Activated CD4-positive, CD25-positive, alpha-beta regulatory T cell treated with anti-CD3 and anti-CD28 coated beads, Interleukin-2, amount 50 U/mL, for 16 hours (primary cell): ENCODE measurements around the gene SPRN.
"Not testable (repeated sequence)": the region's sequence is repeated elsewhere in the genome, so short reads cannot be mapped to it uniquely, and the experiment has no call there.

Experiments used
- DNase-seq: peaks from one replicate; pipeline ENCODE4 v3.0.0-alpha.2; 2020; ENCODE audit warnings: low read depth, low spot score

The SPRN gene

DNA sequence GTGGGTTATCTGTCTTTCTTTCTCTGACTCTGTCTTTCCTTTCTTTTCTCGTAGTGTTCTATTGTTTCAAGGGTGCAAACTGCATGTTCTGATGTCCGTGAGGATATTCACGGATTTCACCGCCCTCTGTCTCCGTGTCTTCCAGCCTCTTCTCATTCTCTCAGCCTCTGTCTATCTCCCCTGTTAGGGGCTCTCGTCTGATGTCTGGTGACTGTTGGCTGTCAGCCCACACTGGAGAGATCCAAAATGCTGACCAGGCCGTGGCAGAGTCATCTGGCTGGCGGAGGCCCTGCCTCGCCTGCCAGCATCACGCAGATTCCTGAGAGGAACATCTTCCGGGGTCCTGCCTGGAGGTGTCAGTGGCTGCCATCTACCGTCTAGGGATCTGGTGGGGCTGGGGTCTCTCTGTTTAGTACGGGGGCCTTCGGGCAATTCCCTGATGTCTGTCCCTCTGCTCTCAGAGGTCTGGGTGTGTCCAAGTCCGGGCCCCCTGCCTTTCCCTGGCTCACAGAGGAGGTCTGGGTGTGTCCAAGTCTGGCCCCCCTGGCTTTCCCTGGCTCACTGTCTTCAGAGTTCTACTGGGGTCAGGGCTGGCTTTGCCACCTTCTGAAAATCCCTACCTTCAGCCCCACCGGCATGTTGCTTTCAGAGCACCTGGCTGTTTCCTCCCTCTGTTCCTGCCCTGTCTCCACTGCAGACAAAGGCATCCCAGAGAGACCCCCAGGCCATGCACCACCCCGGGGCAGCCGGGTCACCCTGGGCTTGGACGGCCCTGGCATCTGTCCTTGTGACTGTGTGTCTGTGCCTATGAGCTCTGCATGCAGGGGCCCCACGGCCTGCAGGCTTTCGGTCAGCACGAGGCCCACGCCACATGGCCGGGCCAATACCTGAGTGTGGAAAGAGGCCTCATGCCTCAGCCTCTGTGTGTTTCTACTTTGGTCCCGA lies 15.4 kb upstream of the SPRN start:
- no peak for DNase-seq

DNA sequence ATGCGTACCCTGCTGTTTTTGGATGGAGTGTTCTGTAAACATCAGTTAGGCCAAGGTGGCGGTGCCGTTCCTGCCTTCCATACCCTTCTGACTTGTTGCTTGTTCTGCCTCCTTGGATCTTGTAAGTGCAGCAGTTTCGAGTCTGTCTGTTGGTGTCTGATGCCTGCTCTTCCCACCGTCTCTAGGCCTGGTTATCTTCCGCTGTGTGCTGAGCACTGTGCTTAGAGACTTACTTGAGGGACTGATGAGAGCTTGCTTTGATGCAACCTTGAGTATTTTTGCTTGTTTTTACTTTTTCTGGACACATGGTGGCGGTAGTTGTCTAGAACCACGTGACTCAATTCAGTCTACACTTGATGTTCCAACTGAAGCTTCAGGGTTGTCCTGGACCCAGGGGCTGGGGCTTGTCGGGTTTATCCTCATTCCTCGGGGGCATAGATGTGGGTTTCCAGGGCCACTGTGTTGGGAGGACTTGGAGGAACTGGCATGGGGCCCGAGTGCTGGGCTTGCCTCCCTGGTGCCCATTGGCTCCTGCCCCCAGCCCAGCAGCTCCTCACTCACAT lies 14.4 kb upstream of the SPRN start:
- no peak for DNase-seq

DNA sequence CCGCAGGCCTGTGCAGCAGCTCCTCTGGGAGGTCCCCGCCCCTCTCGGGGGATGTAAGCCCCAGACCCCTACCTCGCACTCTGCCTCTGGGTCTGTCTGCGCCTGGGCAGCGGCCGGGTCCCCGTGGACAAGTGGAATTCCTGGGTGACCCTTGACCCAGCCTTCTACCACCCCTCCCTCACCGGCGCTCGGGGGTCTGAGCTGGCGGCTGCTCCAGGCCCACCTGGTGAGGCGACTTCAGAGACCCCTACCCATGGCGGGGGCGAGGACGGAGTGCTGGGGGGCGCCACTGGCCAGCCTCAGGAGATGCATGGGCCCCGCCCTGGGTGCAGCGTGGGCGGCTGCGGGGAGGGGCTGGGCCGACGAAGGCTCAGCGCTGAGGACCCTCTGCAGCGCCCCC lies 8.4 kb upstream of the SPRN start:
- DNase-seq = not testable (repeated sequence)

GRCh38 chr10:133431888-133432613 lies 7.6 kb upstream of the SPRN start:
- DNase-seq = not testable (repeated sequence)

DNA sequence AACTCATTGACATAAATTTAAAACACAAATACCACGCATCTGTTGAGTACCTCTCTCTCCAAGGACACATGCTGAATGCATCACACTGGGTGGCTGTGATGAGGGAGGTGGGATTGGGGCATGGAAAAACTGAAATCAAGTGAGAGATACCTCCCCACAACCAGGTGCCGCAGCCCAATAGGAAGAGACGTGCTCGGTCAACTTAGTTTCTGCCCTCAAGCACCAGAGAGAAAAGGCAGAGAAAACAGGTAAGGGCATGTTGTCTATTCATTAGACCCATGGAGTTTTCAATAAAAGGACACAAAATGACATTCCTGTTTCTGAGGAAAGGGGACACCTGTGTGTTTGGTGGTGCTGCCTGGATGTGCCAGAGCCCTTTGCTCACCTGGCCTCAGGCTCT lies 5.1 kb upstream of the SPRN start:
- not testable (repeated sequence) for DNase-seq

GRCh38 chr10:133424102-133424501 lies 323 bp downstream of the SPRN start:
- DNase-seq = not testable (repeated sequence)

- no peak for DNase-seq
Observed at GRCh38 chr10:133422807-133423771, 1.3 kb downstream of the SPRN start.

DNA sequence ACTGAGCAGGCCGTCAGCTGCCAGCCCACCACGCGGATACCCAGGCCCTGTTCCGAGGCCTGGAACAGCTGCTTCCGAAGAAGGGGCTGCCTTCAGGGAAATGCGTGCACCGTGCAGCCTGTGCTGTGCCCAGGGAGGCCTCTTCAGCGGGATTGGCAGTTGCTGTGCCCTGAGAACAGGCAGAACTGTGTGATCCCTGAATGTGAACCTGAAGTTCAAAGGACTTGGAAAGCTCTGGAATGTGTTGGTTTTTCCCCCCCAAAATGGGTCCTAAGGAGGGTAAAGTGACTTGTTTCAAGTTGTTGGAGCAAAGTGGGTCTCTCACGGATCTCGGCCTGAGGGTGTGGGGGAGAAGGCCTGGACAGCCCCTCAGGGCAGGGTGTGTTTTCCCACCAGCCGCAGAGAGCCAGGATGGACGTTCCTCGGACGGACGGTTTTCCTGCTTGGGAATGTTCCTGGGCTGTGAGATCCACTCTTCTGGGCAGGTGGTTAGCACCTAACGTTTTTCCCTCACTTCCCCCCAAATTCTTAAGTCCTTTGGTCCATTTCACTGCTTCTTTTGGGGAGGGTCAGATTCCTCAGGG lies 2.1 kb downstream of the SPRN start:
- DNase-seq = no peak

DNA sequence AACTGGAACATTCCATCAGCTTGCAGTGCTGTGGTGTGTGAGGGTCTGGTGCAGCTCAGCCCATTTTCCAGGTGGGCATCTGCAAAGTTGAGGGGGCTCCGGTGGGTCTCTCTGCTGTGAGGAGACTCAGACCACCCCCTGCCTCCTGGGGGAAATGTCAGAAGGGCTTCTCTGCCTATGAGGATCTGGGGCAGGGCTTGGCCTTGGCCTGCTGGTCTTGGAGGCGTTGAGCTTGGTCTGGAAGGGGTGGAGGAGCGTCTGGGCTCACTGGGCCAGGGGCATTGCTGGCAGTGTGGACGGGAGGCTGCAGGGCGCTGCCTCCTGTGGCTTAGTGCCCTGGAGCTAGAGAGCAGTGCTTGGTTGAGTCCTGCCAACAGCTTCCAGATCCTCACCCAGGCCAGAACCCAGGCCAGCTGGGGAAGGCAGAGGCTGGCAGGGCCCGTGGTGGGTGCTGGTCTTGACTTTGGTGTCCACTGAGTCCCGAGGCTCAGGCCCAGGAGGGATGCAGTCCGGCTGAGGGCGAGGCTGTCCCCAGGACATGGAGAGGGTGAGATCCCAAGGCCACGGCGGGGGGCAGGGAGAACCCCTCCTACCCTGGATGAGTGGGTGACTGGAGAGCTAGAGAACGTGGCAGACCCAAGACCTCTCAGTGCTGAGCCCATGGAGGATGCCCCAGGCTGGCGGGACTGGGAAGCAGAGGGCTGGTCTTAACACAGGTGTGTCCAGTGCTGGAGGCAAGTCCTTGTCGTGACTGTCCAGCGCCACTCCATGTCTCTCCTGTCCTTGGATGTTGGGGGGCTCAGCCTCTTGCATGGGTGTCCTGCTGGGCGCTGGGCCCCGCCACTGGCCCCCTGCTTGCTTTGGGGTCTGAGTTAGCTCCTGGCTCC lies 2.8 kb downstream of the SPRN start:
- DNase-seq = no peak

- DNase-seq = no peak
Observed at GRCh38 chr10:133420579-133420978, 3.8 kb downstream of the SPRN start.

DNA sequence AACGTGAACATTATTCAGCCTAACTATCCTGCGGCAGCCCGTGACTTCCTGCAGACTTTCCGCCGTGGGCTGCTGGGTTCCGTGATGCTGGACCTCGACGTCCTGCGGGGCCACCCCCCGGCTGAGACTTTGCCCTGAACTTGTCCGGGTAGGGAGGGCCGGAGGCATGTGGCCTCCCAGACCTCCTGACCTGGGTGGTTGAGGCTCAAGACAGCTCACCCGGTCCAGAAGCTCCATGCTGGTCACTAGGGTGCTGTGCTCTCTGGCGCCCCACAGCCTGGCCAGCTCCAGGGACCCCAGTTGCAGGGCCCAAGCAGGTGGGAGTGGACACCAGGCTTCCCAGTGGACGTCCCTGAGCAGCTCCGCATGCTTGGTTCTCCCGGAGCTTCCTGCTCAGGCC lies 4.4 kb downstream of the SPRN start:
- no peak for DNase-seq

DNA sequence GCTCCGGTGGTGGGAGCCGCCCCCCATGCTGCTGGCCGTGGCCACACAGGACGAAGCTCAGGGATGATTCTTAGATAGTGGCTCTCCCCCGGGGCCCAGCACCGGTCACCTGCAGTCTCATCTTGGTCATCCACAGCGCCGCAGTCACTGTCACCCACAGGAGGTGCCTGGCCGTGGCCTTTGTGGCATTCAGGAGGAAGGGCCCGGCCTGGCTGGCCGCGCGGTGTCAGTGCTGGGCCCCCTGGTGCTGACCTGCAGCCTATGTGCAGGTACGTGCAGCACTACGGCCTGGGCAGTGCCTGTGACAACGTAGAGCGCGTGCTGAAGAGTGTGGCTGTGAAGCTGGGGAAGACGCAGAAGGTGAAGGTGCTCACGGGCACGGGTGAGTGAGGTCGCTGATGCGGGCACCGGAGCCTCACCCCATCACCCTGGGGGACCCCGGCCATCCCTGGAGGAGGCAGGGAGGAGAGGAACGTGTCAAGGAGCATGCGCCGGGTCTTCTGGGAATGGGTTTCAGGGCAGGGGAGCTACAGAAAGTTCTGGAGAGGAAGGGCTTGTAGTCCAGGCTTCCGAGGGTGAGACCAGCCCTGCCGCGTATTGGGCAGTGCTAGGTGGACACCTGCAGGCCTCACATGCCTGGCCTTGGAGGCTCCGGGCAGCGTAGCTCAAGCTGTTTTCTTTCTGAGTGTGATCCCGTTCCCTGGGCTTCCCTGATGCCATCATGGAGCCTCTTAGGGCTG lies 5.0 kb downstream of the SPRN start:
- no peak for DNase-seq

- no peak for DNase-seq
Observed at GRCh38 chr10:133418289-133418993, 6.0 kb downstream of the SPRN start.

DNA sequence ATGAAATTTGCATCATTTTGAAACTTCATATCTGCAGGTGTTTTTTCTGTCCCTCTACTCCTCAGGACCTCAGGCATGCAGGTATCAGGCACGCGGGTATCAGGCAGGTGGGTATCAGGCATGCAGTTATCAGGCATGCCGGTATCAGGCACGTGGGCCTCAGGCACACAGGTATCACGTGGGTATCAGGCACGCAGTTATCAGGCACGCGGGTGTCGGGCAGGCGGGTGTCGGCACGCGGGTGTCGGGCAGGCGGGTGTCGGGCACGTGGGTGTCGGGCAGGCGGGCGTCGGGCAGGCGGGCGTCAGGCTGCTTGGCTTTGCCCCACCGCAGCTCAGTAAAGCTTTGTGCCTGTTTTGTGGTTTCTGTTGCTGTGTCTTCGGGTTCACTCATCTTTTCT lies 8.7 kb downstream of the SPRN start:
- no peak for DNase-seq

DNA sequence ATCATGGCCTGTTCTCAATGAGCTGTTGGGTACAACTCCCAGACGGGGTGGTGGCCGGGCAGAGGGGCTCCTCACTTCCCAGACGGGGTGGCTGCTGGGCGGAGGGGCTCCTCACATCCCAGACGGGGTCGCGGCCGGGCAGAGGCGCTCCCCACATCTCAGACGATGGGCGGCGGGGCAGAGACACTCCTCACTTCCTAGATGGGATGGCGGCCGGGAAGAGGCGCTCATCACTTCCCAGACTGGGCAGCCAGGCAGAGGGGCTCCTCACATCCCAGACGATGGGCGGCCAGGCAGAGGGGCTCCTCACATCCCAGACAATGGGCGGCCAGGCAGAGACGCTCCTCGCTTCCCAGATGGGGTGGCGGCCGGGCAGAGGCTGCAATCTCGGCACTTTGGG lies 10.0 kb downstream of the SPRN start:
- DNase-seq = not testable (repeated sequence)

- no peak for DNase-seq
Observed at GRCh38 chr10:133412381-133412711, 12.1 kb downstream of the SPRN start.

GRCh38 chr10:133411523-133412380 lies 12.7 kb downstream of the SPRN start:
- no peak for DNase-seq
